ENCODE results near the gene SH3PXD2A. TPM values are rescaled to one million over a fixed set of nuclear protein-coding genes. Genes with fewer than 3 reads are reported as not detected.

Gene SH3PXD2A
- total RNA-seq, 1 experiment from 2014 or later, result 4.5 TPM

- Mint-ChIP-seq H3K4me1 (peaks cover 0 to 6% of the 10 kb centered on the region in 2 experiments; a peak in 3 of 4 replicates), H3K9me3 (no peaks in the 10 kb centered on the region), H3K27me3 (ENCODE audit: low read depth) (no peaks in the 10 kb centered on the region; the same call in 1 of the 2 replicates), H3K36me3 (ENCODE audit: insufficient read depth in 1 of 3, low read depth in 3 of 3) (no peaks in the 10 kb centered on the region), H3K4me3 (no peak overlapping the region), H3K27ac (peak overlapping the region in 1 of 3 experiments; percentile 47; a peak in 1 of 7 replicates)
- H2BK5ac ChIP-seq (ENCODE audit: insufficient read length, low read length), result no peak overlapping the region
- H3K23me2 ChIP-seq (ENCODE audit: insufficient read length, low read depth, low read length, poor library complexity, severe bottlenecking), result no peaks in the 10 kb centered on the region
- no peaks in the 10 kb centered on the region for H3K79me2 ChIP-seq (ENCODE audit: insufficient read depth, low read length)
- no peak overlapping the region for H3K4me2 ChIP-seq (ENCODE audit: insufficient read depth, insufficient read length, low read length)
- no peak for TF ChIP-seq CTCF (conservative IDR thresholded peaks at IDR 0.05)
- H4K91ac ChIP-seq (ENCODE audit: insufficient read length, low read depth, low read length), result no peak overlapping the region
- no peak overlapping the region for H2AFZ ChIP-seq (ENCODE audit: low read length)
- H3T11ph ChIP-seq (ENCODE audit: low read length), result no peak overlapping the region
- no peak overlapping the region for H2AK5ac ChIP-seq (ENCODE audit: insufficient read length, low read length)
- H3K23ac ChIP-seq (ENCODE audit: insufficient read length, low read depth, low read length), result no peak overlapping the region
- H2BK20ac ChIP-seq (ENCODE audit: low read depth, low read length, poor library complexity, severe bottlenecking), result no peak overlapping the region
- H3K9me3 ChIP-seq (ENCODE audit: control insufficient read depth, low read depth, low read length), result no peaks in the 10 kb centered on the region
- H3K27ac ChIP-seq (ENCODE audit: insufficient read length, low read depth, low read length), result no peak overlapping the region
- H4K20me1 ChIP-seq (ENCODE audit: control insufficient read depth, insufficient read depth, insufficient read length), result no peaks in the 10 kb centered on the region
- WGBS (ENCODE audit: extremely low coverage, insufficient read length, low lambda C conversion rate), result no CpG with 5 or more reads among the region's 16 CpGs
- no peak for DNase-seq
- no peak overlapping the region for H2BK12ac ChIP-seq (ENCODE audit: insufficient read length, low read depth, low read length)
- H3K4ac ChIP-seq (ENCODE audit: low read depth, low read length), result no peak overlapping the region
- H4K8ac ChIP-seq (replicated peaks; ENCODE audit: insufficient read length, low read depth, low read length), result no peak overlapping the region
- H3K27me3 ChIP-seq (ENCODE audit: insufficient read depth, low read length), result no peaks in the 10 kb centered on the region
- H2BK15ac ChIP-seq (ENCODE audit: low read depth, low read length), result no peak overlapping the region
- no peak overlapping the region for H3K9ac ChIP-seq (ENCODE audit: extremely low read depth, insufficient read length, low read length)
- no peak overlapping the region for H3K14ac ChIP-seq (ENCODE audit: insufficient read depth, low read length)
- no peak overlapping the region for H2BK120ac ChIP-seq (ENCODE audit: low read depth, low read length, poor library complexity, severe bottlenecking)
- H3K79me1 ChIP-seq (ENCODE audit: insufficient read depth, low read depth, low read length, poor library complexity, severe bottlenecking), result no peaks in the 10 kb centered on the region
- H4K5ac ChIP-seq (ENCODE audit: insufficient read length, low read depth, low read length), result no peak overlapping the region
- no peak overlapping the region for H3K56ac ChIP-seq (ENCODE audit: insufficient read length, low read depth, low read length)
- H3K18ac ChIP-seq (ENCODE audit: insufficient read length, low read depth, low read length), result no peak overlapping the region
- H3K4me1 ChIP-seq (ENCODE audit: insufficient read depth, low read length), result no peaks in the 10 kb centered on the region
Observed at GRCh38 chr10:103574097-103575061, 281.0 kb downstream of the SH3PXD2A start.

All from H9 (cell line).